GM21526 (cell line): ENCODE measurements around the gene BLMH.

Experiments used
- ATAC-seq: cut with Tn5 transposase; IDR thresholded peaks from one replicate; pipeline ENCODE4 v1.9.1; 2021; ENCODE audit warnings: moderate library complexity; ENCODE audit not compliant: unreplicated experiment, low FRiP score

The BLMH gene

DNA sequence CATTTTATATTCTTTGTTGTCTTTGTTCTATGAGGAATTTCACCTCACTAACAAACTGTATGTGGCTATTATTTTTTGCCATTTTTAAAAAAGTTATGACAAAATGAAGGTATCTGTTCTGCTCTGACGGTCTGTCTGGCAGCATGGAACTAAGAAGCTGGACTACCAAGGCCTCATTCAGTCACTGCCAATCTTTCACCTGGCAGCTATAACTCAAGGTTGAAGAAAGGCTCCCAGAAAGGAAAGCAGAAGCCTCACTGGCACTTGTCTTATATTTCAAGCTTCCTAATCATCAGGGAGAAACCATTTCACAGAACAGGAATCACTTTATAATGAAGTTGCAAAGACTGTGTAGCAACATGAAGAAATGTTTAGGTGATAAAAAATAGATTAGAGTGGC is 37.6 kb downstream of the BLMH start:
- ATAC-seq = no peak

DNA sequence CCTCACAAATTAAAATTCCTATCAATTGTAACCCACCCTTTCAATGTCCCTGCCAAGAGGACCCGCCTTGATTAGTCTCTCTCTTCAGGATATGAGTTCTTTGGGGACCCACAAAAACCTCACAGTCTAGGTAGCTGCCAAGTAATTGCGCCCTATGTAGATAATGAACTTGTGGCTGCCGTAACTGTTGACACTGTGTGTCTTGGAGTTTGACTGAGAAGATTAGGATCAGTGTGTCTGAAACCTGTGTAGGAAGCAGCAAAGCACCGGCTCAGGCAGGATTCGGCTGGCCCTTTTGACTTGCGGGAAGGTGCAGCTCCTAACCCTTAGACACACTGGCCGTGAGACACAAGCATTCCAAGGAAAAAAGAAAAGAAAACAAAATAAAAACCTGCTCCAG is 38.4 kb downstream of the BLMH start:
- no peak for ATAC-seq

DNA sequence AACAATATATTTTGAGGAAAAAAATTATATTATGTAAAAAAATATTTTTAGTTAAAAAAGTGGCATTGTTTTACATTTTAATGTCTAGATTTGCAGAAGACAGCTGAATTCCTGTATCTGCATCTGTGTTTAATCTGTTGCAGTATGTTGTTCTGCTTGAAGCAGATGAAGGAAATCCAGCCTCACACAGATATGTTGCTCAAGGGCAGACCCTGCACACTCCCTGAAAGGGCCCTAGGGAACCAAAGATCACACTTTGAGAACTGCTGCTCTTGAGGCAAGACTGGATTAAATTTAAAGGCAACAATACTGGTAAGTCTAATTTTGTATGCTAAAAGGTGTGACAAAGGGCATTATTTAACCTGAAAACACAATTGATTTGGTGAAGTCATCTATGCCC is 39.8 kb downstream of the BLMH start:
- no peak for ATAC-seq

DNA sequence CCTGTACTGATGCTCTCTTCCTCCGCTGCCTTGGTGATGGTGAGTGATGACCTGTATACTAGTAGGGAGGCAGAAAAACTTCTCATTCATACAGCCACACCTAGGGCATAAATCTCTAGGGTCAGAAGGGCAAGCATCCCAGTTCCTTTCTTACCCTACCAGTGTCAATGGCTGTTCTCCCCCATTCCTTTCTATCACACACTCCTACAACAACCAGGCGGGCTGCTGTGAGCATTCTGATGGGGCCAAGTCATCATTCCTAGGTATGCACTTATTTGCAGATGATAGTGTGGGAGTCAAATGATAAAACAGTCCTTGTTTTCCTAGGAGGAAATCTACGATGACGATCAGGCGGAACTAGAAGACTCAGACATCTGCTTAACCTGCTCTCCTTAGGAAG is 42.3 kb downstream of the BLMH start:
- no peak for ATAC-seq

DNA sequence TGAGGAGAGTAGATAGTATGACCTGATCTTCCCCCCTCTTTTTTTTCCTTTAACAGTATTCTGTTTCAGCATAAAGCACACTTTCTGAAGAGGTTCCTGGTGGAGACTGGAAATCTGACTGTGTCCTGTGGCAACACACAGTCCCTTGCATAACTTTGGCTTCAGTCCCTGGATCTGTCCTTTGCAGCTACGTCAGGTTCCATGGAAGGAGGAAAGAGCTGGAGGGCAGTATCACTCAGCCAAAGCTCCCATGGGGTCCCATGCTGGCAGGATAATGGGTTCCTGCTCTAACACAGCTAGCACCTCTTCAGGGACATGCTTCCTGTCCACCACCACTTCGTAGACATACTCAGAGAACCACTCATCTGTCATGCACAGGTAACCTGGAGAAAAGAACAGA is 43.0 kb downstream of the BLMH start:
- no peak for ATAC-seq

DNA sequence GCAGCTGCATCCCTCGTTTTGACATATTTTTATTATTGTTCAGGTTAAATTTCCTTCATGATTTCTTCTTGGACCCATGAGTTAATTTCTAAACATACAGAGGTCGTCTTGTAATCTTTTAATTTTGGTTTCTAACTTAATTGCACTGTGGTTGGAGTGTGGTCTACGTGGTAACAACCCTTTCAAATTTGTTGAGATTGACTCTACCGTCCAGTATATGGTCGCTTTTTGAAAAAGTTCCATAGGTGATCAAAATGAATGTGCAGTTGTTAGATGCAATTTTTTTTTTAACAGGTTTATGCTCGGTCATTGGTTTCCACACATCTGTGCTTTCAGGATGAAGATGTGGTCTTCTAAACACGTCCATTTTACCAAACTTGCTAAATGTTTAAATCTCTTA is 45.3 kb downstream of the BLMH start:
- no peak for ATAC-seq

DNA sequence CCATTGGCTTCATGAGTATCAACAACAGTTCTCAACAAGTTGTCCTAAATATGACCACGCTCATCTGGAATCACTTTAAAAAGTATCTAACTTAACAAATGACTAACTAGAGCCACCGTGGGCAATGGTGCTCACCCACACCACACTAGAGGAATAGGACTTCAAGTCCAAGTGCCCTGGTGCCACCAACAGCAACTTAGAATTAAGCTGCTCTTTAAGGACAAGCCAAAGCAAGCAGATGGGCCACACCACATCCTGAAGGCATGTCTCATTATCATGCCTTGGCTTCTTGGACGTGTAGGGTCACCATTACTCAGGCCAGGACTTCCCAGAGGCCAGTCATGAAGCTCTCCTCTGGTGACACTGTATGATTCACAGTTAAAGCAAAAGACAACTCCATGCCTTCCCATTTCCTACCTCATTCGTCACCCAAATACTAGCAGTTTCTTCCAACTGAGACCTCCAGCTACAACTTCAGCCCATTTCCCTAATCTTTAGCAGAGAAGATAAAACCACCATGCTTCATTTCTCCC is 46.8 kb downstream of the BLMH start:
- ATAC-seq = no peak

DNA sequence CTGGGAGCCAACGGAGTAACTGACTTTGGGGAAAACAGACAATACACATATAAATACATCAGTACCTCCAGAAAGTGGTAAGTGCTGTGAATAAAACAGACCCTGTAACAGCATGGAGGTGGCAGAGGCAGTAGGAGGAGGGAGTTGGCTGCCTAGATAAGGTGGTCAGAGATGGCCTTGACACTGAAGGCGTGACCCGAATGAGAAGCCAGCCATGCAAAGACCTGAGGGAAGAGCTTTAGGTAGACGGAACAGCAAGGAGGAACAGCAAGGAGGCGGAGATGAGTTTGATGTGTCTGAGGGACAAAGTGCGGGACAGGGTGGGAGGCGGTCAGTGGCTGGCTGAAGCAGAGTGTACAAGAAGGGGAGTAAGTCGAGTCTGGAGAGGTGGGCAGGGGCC is 48.2 kb downstream of the BLMH start:
- ATAC-seq = no peak

DNA sequence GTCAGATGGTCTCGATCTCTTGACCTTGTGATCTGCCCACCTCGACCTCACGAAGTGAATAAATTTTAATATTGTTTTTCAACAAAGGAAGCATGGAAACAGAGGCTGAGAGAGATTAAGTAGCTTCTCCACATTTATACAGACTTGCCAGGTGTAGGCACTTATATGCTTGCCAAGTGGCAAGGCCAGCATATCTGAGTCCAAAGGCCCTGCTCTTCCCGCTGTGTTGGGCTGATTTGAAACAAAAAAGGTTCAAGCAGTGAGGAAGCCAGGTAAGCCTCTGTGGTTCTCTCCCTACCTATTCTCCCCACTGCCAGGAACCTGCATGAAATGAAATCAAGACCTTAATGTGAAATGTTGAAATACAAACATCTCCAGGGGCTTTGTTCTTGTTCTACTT is 48.7 kb downstream of the BLMH start:
- ATAC-seq = no peak

DNA sequence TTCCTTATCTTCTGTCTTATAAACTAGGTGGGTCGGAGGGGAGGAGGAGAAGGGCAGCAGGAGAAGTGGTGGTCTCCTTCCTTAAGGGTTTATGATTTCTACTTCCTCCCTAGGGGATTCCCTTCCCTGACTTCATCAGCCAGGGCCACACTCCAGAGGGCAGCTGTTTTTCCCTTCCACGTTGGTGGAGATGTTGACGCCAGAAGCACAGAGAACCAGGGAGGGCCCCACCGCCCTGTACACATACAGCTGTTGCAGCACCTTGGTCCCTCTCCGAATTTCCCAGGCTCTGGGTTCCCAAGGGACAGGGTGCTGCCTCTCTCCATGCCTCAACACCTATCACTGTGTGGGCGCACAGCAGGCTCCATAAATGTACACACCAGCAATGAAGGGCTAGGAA is 50.7 kb downstream of the BLMH start:
- ATAC-seq = no peak

DNA sequence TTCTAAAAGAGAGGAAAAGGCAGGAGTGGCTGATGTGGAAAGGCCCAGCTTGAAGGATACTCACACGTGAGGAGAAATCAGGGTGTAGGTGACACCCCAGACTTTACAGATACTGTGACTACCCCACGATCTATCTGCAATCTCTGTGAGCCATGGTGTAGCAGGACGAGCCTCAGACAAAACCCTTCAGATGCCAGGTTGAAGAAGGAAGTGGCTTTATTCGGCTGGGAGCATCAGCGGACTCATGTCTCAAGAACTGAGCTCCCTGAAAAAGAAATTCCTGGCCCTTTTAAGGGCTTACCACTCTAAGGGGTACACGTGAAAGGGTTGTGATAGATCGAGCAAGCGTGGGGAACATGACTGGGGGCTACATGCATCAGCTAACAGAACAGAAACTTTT is 51.6 kb downstream of the BLMH start:
- no peak for ATAC-seq

DNA sequence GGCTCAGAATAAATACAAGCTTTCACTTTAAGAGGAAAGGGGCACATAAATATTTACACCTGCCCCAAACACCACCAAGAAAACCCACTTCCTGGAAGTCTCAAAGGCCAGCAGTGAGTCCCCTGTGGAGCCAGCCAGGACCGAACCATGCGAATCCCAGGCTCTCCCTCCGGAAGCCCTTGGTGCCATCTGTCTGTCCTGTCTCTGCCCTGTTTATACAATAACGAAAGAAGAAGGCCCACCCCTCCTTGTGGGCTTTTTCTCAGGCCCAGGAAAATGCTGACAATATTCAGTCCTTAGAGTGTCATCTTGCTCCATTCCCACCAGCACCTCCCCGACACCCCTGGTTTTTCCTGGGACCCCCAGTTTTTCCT is 52.7 kb downstream of the BLMH start:
- no peak for ATAC-seq

DNA sequence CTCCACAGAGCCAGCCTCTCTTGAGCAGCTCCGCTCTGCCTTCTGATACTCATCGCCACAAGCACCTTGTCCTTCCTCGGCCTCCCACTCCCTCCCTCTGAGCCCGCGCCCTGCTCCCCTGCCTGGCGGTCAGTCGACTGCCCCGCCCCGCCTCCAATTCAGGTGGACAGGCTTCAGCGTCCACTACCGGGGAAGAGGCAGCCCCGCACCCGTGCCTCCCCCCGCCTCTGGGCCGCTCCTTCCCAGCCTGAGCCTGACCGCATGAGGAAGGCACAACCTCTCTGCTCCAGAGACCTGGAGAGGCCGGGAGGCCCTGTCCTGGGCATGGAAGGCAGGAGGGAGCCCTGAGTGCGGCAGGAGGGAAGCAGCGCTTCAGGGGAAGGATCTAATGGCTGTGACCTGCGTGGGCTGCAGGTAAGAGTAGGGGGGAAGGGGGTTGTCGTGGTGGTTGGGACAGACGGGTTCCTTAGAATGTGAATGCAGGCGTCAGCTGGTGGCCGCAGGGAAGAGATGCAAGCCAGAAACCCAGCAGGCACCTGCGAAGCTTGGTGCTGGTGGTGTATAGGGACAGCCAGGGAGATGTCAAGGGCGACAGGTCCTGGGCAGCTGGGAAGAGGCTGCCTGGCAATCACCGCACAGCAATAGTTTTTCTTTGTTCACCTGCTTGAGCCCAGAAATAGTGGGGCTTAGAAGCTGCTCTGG is 53.2 kb downstream of the BLMH start:
- no peak for ATAC-seq

DNA sequence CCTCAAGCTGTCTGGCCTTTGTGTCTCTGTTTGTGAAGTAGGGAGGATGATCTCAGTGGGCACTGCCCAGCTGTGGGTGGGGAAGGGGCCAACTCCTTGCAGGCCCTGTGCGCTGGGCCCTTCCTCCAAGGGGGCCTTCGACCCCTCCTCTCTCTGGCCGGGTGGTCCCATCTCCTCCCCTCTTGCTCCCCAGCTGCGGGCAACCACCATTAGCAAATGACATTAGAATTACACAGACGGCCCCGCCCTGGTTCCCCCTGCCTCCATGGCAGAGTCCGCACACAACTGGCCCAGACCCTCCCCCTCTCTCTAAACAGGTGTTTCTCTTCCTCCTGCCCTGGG is 53.8 kb downstream of the BLMH start:
- no peak for ATAC-seq

DNA sequence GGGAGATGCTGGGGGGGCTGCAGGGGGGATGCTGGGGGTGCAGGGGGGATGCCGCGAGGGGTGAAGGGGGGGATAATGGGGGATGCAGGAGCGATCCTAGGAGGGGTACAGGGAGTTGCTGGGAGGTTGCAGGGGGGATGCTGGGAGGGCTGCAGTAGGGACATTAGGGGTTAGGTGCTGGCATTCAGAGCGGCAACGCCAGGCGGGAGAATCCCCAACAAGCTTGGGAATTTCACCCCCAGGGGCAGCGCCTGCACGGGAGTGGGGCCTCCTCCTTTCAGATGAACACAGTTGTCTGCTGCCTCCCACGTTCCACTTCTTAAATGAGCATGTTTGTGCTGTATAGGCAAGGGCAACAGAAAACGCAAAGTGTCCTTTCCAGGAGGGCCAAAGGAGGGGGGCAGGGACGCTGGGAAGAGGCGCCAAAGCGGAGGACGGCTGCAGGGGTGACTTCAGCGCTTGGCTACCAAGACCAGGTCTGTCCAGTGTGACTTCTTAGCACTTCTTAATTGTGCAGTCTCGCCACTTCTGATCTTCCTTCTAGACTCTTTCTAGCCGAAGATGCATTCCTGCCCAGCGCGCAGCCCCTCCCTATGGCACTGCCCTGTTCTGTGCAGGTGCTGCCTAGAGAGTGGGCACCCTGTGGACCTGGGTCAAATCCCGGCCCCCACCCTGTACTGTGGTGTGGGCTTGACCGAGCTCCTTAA is 54.3 kb downstream of the BLMH start:
- ATAC-seq = no peak

DNA sequence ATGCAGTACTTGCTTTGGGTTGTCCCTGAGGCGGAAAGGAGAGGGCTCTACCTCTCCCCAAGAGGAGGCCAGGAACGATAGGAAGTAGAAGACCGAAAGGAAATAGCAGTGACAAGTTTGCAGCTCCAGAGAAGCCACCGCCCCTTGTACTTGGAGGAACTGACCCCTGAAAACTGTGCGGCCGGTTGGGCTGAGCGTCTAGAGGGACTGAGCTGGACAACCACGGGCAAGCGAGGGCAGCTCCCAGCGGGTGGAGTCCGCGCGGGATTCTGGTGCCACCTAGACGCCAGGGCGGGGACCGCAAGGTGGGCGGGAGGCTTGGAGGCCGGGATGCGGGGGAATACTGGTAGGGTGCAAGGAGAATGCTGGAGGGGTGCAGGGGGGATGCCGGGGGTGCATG is 55.0 kb downstream of the BLMH start:
- ATAC-seq = no peak

DNA sequence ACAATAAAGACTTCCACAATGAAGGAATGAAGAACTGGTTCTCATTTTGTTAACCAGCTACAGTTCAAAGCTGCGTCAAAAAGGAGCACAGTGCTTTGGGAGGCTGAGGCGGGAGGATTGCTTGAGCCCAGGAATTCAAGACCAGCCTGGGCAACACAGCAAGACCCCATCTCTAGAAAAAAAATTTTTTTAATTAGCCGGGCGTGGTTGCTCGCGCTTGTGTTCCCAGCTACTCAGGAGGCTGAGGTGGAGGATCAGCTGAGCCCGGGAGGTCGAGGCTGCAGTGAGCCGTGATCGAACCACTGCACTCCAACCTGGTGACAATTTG is 55.5 kb downstream of the BLMH start:
- no peak for ATAC-seq

DNA sequence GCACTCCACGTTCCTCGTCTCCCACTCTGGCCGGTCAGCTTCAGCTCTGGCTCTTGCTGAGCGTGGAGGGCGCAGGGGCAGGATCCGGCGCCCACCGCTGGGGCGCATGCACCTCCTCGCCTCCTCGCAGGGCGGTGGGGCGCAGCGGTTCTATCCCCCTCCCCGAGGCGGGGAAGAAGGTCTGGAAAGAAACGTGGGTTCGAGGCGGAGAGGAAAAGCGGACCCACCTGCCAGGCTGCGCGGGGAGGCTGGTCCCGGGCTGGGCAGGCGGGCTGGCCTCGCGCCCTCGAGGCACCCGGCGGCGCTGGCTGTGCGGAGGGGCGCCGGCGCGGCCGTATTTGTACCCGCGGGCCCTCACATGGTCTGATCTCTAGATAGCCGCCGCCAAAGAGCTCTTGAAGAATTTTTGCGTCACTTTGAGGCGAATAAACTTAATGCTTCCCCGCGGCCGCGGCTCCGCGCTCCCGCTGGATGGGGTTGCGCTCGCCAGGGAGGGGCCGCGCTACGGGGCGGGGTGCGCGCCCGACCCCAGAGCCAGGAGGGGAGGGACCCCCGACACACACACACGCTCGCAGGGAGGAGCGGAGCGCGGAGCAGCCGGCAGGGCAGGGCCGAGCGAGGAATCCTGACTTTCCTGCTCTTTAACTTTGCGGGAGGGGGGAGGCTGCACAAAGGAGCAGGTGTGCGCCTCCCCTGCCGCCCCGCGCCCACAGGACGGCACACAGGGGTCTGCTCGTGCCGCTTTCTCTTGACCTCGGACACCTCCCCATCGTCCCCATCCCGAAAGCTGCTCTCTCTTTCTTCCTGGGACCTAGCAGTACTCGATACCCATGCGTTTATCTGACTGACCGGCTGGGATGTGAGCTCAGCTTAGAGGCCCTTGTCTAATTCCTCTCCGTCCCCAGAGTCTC is 56.1 kb downstream of the BLMH start, which contains the start of gene SLC6A4:
TSS of gene SLC6A4 (minus strand) at position 312 of the 911 bp plus-strand sequence. CDS start 13,739 bp downstream, outside the sequence.
- no peak for ATAC-seq

DNA sequence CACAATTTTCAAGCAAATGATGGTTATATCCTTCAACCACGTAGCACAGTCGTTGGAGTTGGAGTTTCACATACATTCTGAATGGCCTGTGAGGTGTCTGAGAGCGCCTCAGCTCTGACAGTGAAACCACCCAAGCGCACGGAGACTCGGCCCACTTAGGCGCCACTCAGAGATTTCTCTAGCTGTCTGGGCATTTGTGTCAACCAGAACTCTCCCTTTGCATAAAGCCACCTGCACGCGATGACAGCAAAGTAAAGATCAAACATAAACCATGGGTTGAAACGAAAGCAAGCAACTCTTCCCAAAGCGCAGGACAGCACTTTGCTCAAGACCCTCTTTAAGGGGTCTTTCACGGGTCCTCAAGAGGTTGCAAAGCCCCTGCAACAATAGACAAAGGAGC is 56.8 kb downstream of the BLMH start:
- ATAC-seq = no peak

DNA sequence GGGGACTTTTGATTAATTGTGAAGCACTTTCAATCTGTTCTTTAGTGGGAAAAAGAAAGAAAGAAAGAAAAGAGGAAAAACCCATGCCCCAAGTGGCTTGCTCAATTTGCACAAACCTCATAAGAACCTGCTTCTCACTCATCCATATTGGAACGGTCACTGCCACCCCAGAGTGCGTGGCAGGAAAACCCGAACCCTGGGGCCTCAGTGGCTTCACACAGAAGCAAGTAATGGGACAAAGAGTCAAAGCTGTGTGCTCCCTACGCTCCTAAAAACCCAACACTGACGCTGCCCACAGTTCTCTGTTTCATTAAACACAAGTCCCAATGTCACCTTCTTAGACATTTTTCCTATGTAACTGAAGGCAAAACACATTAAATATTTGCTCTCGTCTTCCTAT is 57.4 kb downstream of the BLMH start:
- ATAC-seq = no peak

DNA sequence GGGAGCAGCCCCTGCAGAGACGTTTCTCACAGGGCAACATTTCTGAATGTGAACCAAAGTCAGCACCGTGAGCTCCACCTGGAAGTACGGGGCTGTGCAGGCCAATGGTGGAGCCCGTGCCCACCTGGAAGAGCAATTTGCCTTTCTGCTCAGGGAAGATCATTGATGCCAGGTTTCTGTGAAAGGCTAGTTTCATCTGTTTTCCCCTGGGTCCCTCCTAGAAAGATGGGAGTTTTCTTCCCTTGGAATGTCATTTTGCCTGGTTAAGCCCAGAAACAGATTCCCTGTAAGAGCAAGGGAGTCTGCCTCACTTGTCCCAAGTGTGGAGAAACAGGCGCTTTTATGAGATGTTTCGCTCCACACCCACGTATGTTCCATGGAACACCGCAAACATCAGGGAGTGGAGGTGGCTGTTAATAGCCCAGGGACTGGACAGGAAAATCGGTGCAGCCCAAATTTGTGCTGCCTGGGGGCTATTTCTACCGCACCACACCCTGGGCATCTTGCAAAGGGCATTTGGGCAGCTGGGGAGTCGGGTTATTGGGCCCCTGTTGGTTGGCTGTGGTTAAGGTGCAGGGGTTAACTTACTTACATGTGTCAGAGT is 58.8 kb downstream of the BLMH start:
- ATAC-seq = no peak
